Activated T-cell treated with anti-CD3 and anti-CD28 coated beads, Interleukin-2, amount 50 U/mL, for 1 hour (primary cell): ENCODE data around the gene DGLUCY.
A peak's percentile ranks its signal among the peaks of the same experiment; 100 is the strongest.
"Not testable (repeated sequence)": the region's sequence is repeated elsewhere in the genome, so short reads cannot be mapped to it uniquely, and the experiment has no call there.

Source experiments
- DNase-seq: peaks from one replicate; pipeline ENCODE4 v3.0.0-alpha.2; 2020

The DGLUCY gene

GRCh38 chr14:91173221-91173670 lies 59.4 kb downstream of the DGLUCY start:
- peak; percentile 78 for DNase-seq

- no peak for DNase-seq
These were observed 60.0 kb downstream of the DGLUCY start for GRCh38 chr14:91173904-91174303.

- DNase-seq = no peak
These were observed 61.7 kb downstream of the DGLUCY start for GRCh38 chr14:91175291-91176201.

- peak; percentile 66 for DNase-seq
These were observed 63.5 kb downstream of the DGLUCY start for GRCh38 chr14:91177073-91178034.

- DNase-seq = no peak
These were observed 66.7 kb downstream of the DGLUCY start for GRCh38 chr14:91180611-91181010.

- not testable (repeated sequence) for DNase-seq
These were observed 68.9 kb downstream of the DGLUCY start for GRCh38 chr14:91182753-91183152.

- no peak for DNase-seq
These were observed 70.7 kb downstream of the DGLUCY start for GRCh38 chr14:91184559-91184958.

- DNase-seq = no peak
These were observed 71.8 kb downstream of the DGLUCY start for GRCh38 chr14:91185721-91186120.

- DNase-seq = no peak
These were observed 72.7 kb downstream of the DGLUCY start for GRCh38 chr14:91186515-91187066.

- no peak for DNase-seq
These were observed 73.4 kb downstream of the DGLUCY start for GRCh38 chr14:91187271-91187670.

GRCh38 chr14:91190853-91191252 lies 77.0 kb downstream of the DGLUCY start:
- no peak for DNase-seq

- no peak for DNase-seq
These were observed 79.2 kb downstream of the DGLUCY start for GRCh38 chr14:91193069-91193468.

- no peak for DNase-seq
These were observed 82.0 kb downstream of the DGLUCY start for GRCh38 chr14:91195881-91196280.

- no peak for DNase-seq
These were observed 83.8 kb downstream of the DGLUCY start for GRCh38 chr14:91197631-91198030.

GRCh38 chr14:91200802-91201201 lies 86.9 kb downstream of the DGLUCY start:
- not testable (repeated sequence) for DNase-seq

GRCh38 chr14:91202234-91202974 lies 88.5 kb downstream of the DGLUCY start:
- no peak for DNase-seq

- DNase-seq = no peak
These were observed 90.8 kb downstream of the DGLUCY start for GRCh38 chr14:91204657-91205056.

GRCh38 chr14:91205459-91205858 lies 91.6 kb downstream of the DGLUCY start:
- no peak for DNase-seq

GRCh38 chr14:91207008-91207407 lies 93.1 kb downstream of the DGLUCY start:
- no peak for DNase-seq

GRCh38 chr14:91211017-91211416 lies 97.1 kb downstream of the DGLUCY start:
- no peak for DNase-seq

- no peak for DNase-seq
These were observed 100.4 kb downstream of the DGLUCY start for GRCh38 chr14:91214306-91214705.

GRCh38 chr14:91215381-91215780 lies 101.5 kb downstream of the DGLUCY start:
- DNase-seq = no peak
